HG02885 (cell line): ENCODE measurements around the gene PRDM16.
"Not testable (repeated sequence)": the region's sequence is repeated elsewhere in the genome, so short reads cannot be mapped to it uniquely, and the experiment has no call there.

Experiments used
- ATAC-seq: cut with Tn5 transposase; IDR thresholded peaks from one replicate; pipeline ENCODE4 v1.9.1; 2021; ENCODE audit warnings: mild to moderate bottlenecking; ENCODE audit not compliant: unreplicated experiment, poor library complexity

PRDM16 gene

DNA sequence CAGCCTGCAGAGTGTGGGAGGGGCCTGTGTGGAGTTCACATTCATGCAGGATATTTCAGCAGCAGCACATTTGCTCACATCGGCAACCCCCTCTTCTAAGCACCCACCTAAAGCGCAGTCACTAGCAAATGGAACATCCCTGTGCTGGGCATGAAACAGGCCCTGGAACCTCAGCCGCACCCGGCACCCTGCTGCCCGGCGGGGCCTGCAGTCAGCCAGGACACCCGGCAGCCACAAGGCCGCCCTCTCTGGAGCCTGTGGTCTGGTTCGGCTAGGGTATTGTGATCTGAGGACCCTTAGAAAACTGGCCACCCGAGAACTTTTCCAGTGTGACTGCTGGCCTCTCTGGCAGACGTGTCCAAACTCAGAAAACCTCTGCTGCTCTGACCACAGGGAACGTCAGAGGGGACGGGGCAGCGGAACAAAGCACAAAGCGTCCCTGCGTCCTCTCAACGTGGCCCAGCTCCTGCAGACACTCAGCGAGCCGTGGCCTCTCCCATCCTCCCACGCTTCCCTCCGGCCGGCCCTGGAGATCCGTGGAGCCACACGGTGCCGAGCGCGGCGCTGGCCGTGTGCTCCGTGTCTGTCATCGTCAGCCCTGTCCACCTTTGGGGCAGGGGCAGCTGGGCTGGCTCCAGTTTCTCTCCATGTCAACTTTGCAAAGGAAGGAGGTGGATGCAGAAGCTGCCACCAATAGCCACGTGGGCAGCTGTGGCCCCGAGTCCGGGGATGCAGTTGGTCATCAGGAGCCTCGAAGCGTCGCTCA is 209.6 kb downstream of the PRDM16 start:
- ATAC-seq: no peak

DNA sequence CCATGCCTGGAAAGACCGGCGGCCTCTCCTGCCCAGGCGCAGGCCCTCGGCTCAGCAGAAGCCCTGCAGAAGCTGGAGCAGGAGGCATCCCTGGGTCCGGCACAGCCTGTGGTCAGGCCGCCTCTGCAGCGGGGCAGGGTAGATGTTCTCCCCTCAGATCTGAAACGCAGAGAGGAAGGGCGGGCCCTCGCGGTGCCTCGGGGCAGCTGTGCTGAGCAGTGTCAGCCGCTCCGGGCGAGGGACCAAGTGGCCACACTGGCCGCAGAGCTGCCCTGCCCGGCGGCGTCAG is 210.1 kb downstream of the PRDM16 start:
- no peak for ATAC-seq

DNA sequence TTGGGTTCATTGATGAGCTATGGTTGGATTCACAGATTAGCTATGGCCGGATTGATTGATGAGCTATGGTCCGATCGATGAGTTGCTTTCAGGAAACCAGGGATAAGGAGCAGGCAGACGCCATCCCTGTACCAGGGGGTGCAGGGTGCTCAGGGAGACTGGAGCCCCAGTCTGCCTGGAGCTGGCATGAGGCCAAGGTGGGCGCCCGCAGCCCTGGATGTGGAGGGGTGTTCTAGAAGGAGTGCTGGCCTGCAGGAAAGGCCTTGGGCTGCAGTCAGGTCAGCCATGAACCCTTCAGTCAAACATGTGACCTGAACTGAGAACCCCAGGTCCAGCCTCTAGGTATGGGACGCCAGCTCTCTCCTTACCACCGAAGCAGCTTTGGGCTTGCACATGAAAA is 212.7 kb downstream of the PRDM16 start:
- no peak for ATAC-seq

DNA sequence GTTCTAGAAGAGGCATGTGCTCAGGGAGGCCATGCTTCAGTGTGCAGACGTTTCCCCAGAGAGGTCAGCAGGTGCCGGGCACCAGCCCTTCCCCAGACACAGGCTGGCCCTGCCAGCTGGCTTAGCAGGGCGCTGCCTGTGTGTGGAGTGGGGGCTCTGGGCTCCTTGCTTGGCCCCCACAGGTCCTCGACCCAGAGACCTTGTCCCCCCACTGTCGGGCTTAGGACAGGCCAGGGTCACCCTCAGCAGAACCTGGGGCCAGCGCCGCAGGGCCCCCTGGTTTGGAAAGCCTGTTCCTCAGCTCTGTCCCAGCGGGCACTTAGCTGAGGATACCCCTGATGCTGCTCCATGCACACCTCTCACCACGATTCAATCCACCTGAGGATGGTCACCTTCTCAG is 213.2 kb downstream of the PRDM16 start:
- ATAC-seq: no peak

DNA sequence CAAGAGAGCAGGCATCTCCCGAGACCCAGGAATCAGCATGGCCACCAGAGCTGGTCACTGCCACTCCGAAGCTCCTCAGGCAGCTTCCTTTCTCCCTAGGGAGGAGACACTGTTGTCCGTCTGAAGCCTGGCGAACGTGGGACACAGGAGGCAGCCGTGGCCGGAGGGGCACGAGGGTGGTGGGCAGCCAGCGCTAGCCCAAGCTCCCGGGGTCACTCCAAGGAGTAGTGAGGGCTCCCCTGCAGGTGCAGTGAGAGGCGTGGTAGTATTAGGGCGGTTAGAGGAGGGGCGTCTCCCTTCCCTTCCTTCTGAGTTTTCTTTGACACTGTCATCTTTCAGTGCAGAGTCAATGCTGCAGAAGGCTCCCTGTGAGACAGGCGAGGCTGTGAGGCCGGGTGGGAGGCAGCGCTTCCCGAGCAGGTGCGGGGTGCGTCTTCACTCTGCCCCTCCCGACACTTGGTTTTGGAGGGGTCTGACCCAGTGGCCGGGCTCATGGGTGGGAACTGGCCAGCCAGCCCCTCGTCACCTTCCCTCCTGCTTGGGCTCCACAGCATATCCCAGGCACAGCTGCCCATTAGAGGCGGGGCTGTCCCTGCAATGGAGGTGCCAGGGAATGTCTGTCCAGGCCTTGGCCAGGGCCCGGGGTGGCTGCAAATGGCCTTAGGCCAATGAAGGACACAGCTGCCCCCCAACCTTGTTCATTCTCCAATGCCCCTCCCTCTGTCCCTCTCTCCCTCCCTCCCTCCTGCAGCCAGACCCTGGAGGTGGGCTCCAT is 213.8 kb downstream of the PRDM16 start:
- ATAC-seq: no peak

DNA sequence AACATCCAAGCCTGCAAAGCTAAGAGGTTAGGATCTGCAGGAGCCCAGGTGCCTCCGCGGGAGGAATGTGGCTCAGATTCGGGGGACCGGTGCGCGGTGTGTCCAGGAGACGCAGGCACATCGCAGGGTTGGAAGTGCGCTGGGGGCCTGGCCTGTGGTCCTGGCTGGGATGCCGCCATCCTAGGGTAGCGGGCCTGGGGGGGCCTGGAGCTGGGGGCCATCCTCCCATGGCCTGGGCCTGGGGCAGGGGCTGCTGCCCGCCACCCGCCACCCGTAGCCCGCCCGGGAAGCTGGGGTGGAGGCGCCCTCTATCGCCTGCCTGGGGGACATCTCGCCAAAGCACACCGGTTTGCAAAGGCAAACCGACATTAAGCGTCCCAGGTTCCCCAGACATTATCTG is 214.8 kb downstream of the PRDM16 start:
- no peak for ATAC-seq

DNA sequence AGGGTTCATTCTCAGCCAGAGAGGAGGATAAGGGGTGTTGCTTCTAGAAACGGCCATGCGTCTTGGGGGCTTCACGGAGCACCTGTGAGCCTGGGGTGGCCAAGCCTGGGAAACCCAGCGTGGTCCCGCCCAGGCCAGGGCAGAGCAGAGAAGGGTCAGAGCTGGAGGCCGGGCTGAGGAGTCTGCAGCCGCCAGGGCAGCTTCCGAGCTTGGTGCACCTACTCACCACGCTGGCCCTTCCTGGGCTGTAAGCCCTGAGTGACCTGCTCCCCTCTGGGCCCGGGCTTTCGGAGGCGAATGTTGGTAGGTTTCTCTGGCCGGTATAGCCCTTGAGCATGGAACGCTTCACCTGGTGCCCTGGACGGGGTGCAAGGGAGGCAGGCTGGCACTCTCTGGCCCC is 215.7 kb downstream of the PRDM16 start:
- ATAC-seq: no peak

DNA sequence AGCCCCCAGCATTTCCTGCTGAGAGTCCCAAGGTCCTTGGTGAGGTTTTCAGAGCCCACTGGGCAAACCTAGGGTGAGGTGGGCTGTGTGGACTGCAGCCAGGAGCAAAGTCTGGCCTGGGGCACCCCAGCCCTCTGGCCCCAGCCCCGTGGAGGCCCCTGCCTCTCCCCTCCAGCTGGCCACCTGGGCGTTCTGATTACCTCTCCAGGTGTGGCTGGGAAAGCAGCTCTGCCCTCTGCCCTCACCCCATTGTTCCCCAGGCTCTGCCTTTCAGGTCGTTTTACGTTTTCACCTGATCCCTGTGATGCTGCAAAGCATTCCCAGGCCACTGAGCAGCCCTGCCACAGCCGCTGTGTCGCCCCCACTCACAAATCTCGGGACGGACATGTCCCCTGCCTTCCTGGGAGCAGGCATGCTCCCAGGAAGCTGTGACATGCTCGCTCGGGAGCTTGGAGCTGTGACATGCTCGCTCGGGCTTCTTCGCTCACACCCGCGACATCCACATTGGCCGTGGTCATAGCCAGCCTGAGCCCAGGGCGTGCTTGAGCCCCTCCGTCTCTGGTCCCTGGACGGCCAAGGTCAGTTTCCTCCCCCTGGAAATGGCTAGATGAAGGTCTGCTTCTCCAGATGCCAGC is 216.2 kb downstream of the PRDM16 start:
- ATAC-seq: no peak

DNA sequence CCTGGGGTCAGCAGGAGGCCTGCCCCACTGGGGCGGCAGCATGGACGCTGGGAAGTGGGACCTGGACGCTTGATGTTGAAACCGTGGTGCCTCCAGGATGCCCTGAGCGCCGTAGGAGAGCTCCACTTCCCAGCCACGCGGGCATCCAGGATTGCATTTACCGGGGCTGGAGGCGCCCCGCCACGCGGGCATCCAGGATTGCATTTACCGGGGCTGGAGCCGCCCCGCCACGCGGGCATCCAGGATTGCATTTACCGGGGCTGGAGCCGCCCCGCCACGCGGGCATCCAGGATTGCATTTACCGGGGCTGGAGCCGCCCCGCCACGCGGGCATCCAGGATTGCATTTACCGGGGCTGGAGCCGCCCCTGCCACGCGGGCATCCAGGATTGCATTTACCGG is 218.1 kb downstream of the PRDM16 start:
- not testable (repeated sequence) for ATAC-seq

DNA sequence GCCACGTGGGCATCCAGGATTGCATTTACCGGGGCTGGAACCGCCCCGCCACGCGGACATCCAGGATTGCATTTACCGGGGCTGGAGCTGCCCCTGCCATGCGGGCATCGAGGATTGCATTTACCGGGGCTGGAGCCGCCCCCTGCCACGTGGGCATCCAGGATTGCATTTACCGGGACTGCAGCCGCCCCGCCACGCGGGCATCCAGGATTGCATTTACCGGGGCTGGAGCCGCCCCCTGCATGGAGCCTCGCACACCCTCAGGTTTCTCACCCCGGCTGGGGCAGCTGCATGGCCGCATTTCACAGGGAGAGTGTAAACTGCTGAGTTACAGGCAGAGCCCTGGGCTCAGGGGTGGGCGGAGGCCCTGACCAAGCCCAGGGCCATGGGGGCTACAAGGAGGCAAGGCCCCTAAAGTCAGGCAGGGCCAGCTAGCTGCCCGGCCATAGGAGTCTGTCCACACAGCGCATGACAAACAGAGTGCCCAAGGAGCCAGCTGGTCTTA is 218.7 kb downstream of the PRDM16 start:
- ATAC-seq: no peak

DNA sequence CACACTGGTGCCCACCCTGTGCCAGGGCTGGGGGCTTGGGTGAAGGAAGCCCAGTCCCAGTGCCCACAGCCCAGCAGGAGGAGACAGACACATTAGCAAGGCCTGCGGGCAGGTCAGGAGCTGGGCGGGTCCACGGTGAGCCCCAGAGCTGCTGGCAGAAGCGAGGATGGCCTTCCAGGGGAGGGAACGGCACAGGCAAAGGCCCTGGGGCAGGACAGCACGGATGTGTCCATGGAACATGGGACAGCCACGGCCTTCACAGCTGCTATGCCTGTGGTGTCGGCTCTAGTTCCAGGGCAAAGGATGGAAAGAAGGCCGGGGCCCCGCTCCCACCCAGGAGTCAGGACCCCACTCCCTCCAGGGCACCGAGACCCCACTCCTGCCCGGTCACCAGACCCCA is 220.5 kb downstream of the PRDM16 start:
- no peak for ATAC-seq

DNA sequence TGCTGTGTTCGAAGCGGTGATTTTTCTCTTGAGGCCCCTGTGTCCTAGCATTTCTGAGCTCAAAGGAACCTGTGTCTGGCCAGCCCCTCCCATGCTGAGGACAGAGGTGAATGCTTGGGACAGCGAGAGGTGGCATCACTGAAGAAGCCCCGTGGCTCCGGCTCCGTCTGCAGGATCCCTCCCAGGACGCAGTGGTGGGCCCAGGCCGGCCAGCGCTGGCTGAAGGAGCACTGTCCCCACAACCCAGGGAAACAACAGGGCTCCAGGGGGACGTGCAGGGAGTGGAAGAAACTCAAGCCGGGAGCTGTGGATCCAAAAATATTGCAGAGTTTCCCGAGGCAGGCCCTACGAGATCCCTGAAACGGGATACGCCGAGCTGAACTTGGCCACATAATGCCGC is 221.4 kb downstream of the PRDM16 start:
- ATAC-seq: no peak

DNA sequence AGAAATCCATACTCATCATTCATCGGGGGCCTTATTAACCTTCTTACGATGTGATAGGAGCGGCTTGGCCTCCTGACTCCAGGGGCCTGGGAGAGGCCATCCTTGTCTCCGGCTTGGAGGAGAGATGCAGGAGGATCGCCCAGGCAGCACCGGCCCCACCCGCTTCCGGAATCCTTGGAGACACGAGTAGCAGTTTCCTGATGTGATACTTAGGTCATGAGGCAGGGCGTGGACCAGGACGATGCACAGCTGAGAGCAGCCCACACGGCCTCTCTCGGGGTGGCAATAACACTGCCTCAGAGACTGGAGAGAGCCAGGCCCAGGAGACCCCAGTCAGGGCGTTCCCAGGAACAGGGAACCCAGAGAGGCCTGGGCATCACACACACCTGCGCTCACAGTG is 221.9 kb downstream of the PRDM16 start:
- no peak for ATAC-seq

DNA sequence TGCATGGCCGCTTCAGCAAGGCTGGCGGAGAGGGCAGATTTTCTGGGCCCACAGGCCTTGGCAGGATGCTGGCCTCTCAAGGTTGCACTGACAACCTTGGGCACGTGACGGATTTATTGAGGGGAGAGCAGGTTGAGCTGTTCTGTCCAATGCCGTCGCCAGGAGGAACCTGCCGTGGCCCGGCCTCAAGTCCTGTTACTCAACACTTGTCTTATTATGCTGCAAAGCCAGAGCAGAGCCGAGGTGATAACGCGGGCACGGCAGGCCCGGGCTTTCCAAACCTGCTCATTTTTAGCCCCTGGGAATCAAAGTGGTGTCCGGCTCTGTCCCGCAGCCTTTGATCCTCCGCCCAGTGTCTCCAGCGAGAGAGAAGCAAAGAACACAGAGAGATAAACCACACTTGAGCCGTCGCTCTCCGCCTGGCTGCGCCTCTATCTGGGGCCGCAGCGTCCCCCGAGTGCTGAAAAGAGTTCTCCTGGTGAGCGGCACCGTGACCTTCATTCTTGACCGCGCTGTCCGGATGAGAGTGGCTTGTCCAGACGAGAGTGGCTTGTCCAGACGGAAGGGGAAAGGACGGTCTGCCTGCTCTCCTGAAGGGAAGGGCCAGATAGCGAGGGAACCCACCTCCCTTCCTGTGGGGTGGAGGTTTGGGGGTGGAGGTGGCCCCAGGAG is 223.2 kb downstream of the PRDM16 start:
- ATAC-seq: no peak

DNA sequence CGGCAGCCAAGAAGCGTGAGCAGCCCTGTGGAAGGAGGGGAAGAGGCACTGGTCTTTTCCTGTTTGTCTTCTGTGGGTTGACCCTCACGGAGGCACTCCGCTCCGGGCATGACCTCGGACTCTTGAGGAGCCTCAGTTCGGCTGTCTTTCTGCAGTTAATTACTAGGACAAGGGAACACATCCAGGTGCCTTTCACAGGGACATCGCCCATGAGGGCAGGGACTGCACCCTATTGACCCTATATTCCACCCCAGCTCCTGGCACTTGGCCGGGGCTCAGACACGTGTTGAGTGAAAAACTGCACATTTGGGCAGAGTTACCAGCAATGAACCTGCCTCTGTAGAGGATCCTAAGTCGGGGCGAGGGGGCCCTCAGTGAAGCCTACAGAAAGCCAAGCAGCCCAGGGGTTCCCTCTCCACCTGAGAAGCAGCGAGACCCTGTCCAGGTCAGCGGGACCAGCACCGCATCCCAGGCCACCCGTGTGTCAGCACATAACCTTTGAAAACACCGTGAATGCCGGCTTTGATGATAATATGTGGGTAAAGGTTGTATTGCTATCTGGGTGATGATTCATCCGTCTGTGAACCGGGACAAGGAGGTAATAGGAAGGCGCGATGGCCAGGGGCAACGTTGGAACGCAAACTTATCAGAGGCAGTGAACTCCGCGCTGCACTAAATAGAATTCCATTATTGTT is 224.0 kb downstream of the PRDM16 start:
- ATAC-seq: no peak

DNA sequence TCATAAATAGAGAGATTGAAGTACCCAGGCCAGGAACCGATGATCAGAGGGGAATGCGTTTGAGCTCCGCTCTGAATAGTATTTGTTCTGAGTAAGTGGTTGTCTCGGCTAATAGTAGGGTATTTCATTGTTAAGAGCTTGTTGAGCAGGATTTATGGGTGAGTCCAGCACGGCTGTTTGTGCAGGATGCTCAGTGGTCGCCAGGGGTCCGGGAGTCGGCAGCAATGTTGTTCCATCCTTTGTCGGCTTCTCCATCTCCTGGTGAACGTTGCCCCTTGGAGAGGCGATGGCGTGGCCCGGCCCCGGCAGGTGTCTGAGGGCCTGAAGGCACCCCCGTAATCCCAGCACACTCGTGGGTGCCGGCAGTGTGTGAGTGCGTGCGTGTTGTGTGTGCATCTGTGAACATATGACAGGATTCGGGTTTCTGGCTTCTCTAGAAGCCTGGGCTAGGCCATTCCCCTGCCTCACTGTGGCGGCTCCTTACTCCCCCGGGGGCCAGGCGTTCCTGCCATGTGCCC is 224.6 kb downstream of the PRDM16 start:
- no peak for ATAC-seq

DNA sequence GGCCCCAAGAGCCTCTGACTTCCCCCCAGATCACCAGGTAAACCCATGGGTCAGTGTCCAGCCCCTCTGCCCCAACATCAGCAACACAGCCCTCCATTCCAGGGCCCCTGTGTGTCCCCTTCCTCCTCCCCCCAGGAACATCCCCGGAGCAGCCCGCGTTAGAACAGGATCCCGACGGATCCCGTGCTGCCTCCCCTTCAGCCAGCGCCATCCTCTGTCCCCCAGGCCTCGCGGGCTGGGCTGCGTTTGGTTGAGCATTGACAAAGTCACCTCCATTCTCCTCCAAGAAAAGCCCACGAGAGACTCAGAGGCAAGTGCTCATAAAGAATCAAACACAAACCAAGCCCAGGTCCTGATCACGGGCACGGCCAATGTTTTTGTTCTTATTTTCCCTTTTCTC is 225.4 kb downstream of the PRDM16 start:
- no peak for ATAC-seq

DNA sequence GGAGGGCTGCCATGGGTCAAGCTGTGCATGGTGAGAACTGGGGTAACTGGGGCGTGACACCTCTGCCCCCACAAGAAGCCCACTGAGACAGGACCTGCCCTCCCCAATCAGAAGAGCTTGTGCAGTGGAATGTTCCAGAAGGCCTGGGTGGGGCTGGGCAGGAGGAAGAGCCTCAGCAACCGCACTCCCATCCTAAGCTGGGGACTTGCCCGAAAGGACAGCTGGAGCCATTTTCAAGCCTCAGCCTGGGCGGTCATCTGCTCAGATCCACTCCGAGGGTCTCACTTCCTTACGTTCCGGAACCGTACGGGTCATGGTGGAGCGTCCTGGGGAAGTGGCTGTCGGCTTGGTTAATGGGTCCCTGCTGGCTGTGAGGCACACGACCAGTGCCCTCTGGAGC is 226.8 kb downstream of the PRDM16 start:
- ATAC-seq: no peak

DNA sequence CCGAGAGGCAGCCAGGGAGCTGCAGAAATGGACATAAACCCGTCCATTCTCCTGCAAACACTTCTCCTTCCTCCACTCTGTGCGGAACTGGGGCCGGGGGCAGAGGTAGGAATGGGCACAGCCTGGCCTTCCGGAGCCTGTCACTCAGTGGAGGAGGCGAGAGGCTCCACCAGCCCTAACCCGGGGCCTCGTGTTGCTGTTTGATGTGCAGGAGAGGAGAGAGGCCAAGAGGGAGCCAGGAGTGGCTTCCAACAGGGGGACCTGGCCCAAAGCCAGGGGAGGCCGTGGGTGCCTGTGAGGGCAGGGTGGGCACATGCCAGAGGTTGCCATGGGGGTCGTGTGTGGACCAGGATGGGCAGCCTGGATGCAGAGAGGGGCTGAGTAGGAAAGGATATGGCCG is 227.3 kb downstream of the PRDM16 start:
- ATAC-seq: no peak

DNA sequence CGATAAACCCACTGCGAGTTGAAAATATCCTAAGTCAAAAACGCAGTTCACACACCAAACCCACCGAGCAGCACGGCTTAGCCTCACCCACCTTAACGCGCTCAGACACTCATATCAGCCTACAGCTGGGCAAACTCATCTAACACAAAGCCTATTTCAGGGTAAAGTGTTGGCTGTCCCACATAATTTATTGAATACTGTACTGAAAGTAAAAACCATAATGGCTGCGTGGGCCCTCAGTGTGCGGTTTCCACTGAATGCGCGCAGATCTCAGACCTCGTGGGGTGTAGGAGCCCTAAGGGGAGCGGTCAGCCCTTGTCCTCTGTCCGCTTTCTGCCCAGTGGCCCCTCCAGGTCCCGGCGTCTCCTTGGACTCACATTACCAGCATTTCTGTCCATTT is 227.8 kb downstream of the PRDM16 start:
- no peak for ATAC-seq
